NCI-H69 (cell line): ENCODE data around the gene SHMT1.
"Not testable (repeated sequence)": the region's sequence is repeated elsewhere in the genome, so short reads cannot be mapped to it uniquely, and the experiment has no call there.

ENCODE experiments used
- DNase-seq: peaks from one replicate; lab custom pipeline; 2025; lab: John Stamatoyannopoulos, UW

The SHMT1 gene

GRCh38 chr17:18363101-18364049 is at the start of gene SHMT1:
Gene SHMT1 (minus strand): TSS chr17:18363550. CDS start chr17:18355981, 7,569 bp downstream.
- peak; percentile 93 for DNase-seq

GRCh38 chr17:18412001-18412538 is 48.7 kb upstream of the SHMT1 start:
- not testable (repeated sequence) for DNase-seq

- peak; percentile 45 for DNase-seq
Measured at GRCh38 chr17:18411377-18411864, 48.1 kb upstream of the SHMT1 start.

GRCh38 chr17:18410736-18411135 is 47.4 kb upstream of the SHMT1 start:
- DNase-seq = peak; percentile 61

- peak; percentile 74 for DNase-seq
Measured at GRCh38 chr17:18409321-18409720, 46.0 kb upstream of the SHMT1 start.

GRCh38 chr17:18408906-18409305 is 45.6 kb upstream of the SHMT1 start:
- DNase-seq = peak; percentile 56

- DNase-seq = not testable (repeated sequence)
Measured at GRCh38 chr17:18403604-18404003, 40.3 kb upstream of the SHMT1 start.

GRCh38 chr17:18403166-18403565 is 39.8 kb upstream of the SHMT1 start:
- peak; percentile 19 for DNase-seq

GRCh38 chr17:18401872-18402590 is 38.7 kb upstream of the SHMT1 start:
- not testable (repeated sequence) for DNase-seq

- not testable (repeated sequence) for DNase-seq
Measured at GRCh38 chr17:18388728-18389127, 25.4 kb upstream of the SHMT1 start.

GRCh38 chr17:18388266-18388665 is 24.9 kb upstream of the SHMT1 start:
- not testable (repeated sequence) for DNase-seq

GRCh38 chr17:18387583-18387982 is 24.2 kb upstream of the SHMT1 start:
- DNase-seq = not testable (repeated sequence)

- DNase-seq = not testable (repeated sequence)
Measured at GRCh38 chr17:18384271-18384670, 20.9 kb upstream of the SHMT1 start.

GRCh38 chr17:18383079-18383481 is 19.7 kb upstream of the SHMT1 start:
- DNase-seq = peak; percentile 50

- no peak for DNase-seq
Measured at GRCh38 chr17:18382441-18383078, 19.2 kb upstream of the SHMT1 start.

GRCh38 chr17:18381953-18382245 is 18.5 kb upstream of the SHMT1 start:
- DNase-seq = no peak

GRCh38 chr17:18381158-18381952 is 18.0 kb upstream of the SHMT1 start:
- DNase-seq = no peak

- no peak for DNase-seq
Measured at GRCh38 chr17:18380471-18381157, 17.3 kb upstream of the SHMT1 start.

- DNase-seq = no peak
Measured at GRCh38 chr17:18379246-18380146, 16.1 kb upstream of the SHMT1 start.

- not testable (repeated sequence) for DNase-seq
Measured at GRCh38 chr17:18378614-18379013, 15.3 kb upstream of the SHMT1 start.
